Inferior parietal cortex (tissue), 1 donor: ENCODE results near the gene ZBTB2.

Experiments
- DNase-seq: peaks from one replicate; pipeline ENCODE4 v3.0.0-alpha.2; 2016; ENCODE audit errors: extremely low spot score

ZBTB2 gene, protein sequence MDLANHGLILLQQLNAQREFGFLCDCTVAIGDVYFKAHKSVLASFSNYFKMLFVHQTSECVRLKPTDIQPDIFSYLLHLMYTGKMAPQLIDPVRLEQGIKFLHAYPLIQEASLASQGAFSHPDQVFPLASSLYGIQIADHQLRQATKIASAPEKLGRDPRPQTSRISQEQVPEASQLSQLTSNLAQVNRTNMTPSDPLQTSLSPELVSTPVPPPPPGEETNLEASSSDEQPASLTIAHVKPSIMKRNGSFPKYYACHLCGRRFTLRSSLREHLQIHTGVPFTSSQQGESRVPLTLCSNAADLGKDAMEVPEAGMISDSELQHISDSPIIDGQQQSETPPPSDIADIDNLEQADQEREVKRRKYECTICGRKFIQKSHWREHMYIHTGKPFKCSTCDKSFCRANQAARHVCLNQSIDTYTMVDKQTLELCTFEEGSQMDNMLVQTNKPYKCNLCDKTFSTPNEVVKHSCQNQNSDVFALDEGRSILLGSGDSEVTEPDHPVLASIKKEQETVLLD

GRCh38 chr6:151391471-151392413, at the start of gene ZBTB2:
ZBTB2 (minus strand) TSS chr6:151391559; CDS start chr6:151373637, 17,922 bp downstream.
- peak; percentile 49 for DNase-seq

DNA sequence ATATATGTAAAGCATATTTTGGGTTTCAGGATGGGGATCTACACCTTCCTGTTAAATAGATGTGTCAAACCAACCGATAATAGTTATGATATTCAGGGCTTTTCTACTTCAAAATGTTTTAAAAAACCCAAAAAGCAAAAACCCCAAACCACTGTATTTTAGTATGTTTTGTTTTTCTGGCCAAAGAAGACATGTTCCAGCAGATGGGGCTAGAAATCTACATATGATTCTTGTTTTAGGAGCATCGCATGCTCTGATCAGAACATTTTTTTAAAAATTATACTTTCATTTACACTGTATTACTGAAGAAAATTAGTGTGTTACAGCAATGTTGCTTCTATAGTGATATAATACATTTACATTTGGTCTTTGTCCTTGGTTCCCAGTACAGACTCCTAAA, 49.6 kb upstream of the ZBTB2 start:
- DNase-seq = peak; percentile 47

GRCh38 chr6:151440498-151440897, 49.1 kb upstream of the ZBTB2 start:
- no peak for DNase-seq

GRCh38 chr6:151437401-151437800, 46.0 kb upstream of the ZBTB2 start:
- no peak for DNase-seq

GRCh38 chr6:151436802-151437201, 45.4 kb upstream of the ZBTB2 start:
- no peak for DNase-seq

- DNase-seq = no peak
Observed at GRCh38 chr6:151436300-151436699, 44.9 kb upstream of the ZBTB2 start.

- no peak for DNase-seq
Observed at GRCh38 chr6:151434369-151434768, 43.0 kb upstream of the ZBTB2 start.

DNA sequence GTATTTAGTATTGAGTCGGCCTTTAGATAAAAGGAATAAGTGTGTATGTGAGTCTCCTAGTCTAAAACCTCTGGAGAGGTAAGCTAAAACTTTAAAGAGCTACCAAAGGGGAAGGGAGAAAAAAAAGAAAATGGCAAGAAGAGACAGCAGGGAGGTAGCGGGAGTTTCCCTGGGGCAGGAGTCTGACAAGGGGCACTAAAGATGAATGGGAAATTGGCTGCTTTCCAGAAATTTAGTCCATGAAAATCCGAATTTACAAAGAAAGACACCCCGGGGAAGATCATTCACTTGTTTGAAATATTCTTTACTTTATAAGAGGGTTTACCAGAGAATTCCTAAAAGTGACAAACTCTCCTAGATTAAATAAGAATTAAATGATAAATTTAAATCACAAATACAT, 41.3 kb upstream of the ZBTB2 start:
- DNase-seq = no peak

DNA sequence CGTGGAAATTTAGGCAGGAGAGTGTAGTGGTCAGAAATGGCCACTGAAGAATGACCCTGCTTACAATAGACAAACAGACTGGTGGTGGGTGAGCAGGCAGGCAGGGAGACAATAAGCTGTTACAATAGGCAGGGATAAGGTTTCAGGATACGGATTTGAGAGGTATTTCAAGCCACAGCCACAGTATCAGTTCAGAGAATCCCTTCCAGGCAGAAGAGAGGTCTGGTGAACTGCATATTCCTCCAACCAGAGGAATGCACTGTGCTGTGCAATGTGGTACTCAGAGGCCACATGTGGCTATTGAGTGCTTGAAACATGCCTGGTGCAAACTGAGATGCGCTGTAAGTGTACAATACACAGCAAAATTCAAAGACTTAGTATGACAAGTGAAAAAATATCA, 40.0 kb upstream of the ZBTB2 start:
- no peak for DNase-seq

GRCh38 chr6:151430886-151431285, 39.5 kb upstream of the ZBTB2 start:
- DNase-seq = no peak

DNA sequence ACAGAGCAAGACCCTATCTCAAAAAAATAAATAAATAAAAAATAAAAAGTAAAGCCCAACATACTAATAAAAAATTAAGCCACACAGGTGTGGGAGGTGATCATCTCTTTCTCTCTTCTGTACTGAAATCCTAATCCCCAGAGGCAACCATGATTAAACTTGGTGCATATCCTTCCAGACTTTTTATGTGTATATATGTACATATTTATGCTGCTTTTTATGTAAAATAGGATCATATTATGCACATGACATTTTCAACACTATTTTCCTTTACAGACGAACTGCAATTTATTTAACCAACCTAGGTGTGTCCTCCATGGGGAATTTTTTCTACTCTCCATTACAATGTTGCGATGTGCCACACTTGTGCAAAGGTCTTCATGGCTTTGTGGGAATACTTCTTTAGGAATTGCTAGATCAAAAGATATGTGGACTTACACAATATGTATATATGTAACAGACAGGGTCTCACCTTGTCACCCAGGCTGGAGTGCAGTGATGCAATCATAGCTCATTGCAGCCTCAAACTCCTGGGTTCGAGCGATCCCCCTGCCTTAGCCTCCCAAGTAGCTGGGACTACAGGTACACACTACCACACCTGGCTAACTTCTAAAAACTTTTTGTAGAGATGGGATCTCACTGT, 36.9 kb upstream of the ZBTB2 start:
- no peak for DNase-seq

- DNase-seq = no peak
Observed at GRCh38 chr6:151425561-151425960, 34.2 kb upstream of the ZBTB2 start.

- no peak for DNase-seq
Observed at GRCh38 chr6:151422981-151423380, 31.6 kb upstream of the ZBTB2 start.

GRCh38 chr6:151417477-151417876, 26.1 kb upstream of the ZBTB2 start:
- no peak for DNase-seq

DNA sequence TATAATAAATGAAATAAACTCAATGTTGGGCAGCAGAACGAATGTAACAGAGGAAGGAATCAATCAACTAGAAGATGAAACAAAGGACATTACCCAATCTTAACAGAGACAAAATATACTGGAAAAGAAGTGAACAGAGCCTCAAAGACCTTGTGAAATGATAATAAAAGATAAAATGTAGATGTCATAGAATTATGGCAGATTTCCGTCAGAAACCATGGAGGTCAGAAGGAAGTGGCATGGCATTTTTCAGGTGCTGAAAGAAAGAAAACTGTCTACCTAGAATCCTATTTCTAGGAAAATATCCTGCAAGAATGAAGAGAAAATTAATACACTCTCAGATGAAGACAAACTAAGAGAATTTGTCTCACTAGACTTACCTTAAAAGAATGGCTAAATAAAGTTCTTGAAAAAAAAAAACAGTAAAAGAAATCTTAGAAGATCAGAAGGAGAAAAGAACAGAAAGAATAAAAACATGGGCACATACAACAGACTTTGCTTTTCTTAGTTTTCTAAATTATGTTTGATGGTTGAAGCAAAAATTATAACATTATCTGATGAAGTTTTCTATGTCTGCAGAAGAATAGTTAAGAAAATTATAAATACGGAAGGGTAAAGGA, 23.4 kb upstream of the ZBTB2 start:
- no peak for DNase-seq

- DNase-seq = no peak
Observed at GRCh38 chr6:151413372-151414145, 22.2 kb upstream of the ZBTB2 start.

- no peak for DNase-seq
Observed at GRCh38 chr6:151412909-151413308, 21.6 kb upstream of the ZBTB2 start.

- DNase-seq = no peak
Observed at GRCh38 chr6:151409679-151410078, 18.3 kb upstream of the ZBTB2 start.

GRCh38 chr6:151409260-151409659, 17.9 kb upstream of the ZBTB2 start:
- DNase-seq = no peak

DNA sequence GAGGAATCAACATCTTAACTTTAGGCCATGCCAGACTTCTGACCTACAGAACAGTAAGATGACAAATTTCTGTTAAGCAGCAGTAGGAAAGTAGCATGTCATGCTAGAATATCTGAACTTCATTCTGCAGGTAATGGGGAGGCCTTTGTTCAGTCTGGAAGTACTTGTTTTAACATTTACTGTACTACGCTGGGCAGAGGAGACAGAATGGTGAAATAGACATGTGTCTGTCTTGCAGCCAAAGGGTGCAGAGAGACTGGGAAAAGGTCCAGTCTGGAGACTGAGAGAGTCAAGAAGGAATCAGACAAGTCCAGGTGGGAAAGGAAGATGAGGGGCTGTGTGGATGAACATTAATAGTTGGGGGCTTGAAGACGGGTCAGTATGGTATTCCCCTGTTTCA, 17.5 kb upstream of the ZBTB2 start:
- DNase-seq = no peak

DNA sequence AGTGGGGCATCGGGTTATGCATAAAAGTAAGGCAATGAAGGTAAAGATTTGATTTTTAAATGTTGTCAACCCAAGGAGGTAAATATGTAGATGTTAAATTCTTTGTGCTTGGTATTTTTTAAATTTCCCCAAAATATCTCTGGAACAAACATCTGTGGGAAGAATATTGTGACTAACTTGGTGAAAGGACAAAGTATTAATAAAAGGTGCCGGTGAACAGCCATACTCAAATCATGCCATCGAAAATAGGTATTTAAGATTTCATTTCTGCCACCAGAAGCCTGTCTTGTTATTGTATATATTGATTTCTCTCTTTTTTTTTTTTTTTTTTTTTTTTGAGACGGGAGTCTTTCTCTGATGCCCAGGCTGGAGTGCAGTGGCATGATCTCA, 12.6 kb upstream of the ZBTB2 start:
- DNase-seq = no peak
